Activated effector memory CD4-positive, alpha-beta T cell treated with anti-CD3 and anti-CD28 coated beads, Interleukin-2, amount 50 U/mL, for 16 hours (primary cell): ENCODE data around the gene C2CD4B.

ENCODE experiments used
- DNase-seq: peaks from one replicate; pipeline ENCODE4 v3.0.0-alpha.2; 2020

Gene C2CD4B

GRCh38 chr15:62115847-62116246, 49.2 kb downstream of the C2CD4B start:
- DNase-seq = no peak
